K562 (cell line): Measurements from ENCODE around the gene DNER. TPM values are rescaled to one million over a fixed set of nuclear protein-coding genes. Genes with fewer than 3 reads are reported as not detected.

Experiments
- ATAC-seq: fragments of 200-7000 bp; cut with Tn5 transposase; 3 replicates; pipeline ENCODE4 v1.9.1; 2020; ENCODE audit warnings: moderate library complexity
- BruUV-seq: library from RNA; stranded (reverse); fragments of 400-500 nt; replicated peaks from 2 replicates; lab custom pipeline; 2021; lab: Mats Ljungman, UMichigan
- CTCF ChIA-PET: fragments of 300-600 bp; formaldehyde crosslinking; extraction: SDS; loops from one replicate; lab custom pipeline; 2021; ENCODE audit warnings: low intra/inter-chr PET ratio; lab: Yijun Ruan, JAX
- POLR2A ChIA-PET: fragments of 300-600, 350-650 bp; sonication (Branson Sonifier 250); formaldehyde crosslinking; extraction: SDS; loops from one replicate; lab custom pipeline; 2021; ENCODE audit warnings: antibody characterized with exemption, inconsistent platforms; lab: Yijun Ruan, JAX
- DNase-seq, 4 experiments: peaks; one replicate each; pipeline versions ENCODE4 v3.0.0 to v3.0.0-alpha.2; 2011 to 2018; ENCODE audit warnings: low spot score in 3 of 4, mixed read lengths in 3 of 4; ENCODE audit errors: extremely low read depth in 1 of 4
- FAIRE-seq: peaks from 2 replicates; lab custom pipeline; 2011; peaks lifted over from hg19 to GRCh38; lab: Jason Lieb, UNC
- H2AFZ ChIP-seq: 2 replicates; pipeline ENCODE4 v1.6.0; 2011; ENCODE audit warnings: low read depth, low read length, control low read depth, inconsistent platforms
- H3K27ac ChIP-seq: fragments of 200-600 bp; 3 replicates; pipeline ENCODE4 v1.8.0; 2011; ENCODE audit warnings: low read depth, mild to moderate bottlenecking, control low read depth, inconsistent platforms, low read length, moderate library complexity, mixed read lengths; ENCODE audit errors: extremely low read depth
- H3K27me3 ChIP-seq, 2 experiments: fragments of 300-600 bp in 1 of 2; 2 replicates in 1 of 2; 3 replicates in 1 of 2; pipeline versions ENCODE4 v1.6.0 to v1.8.0; 2011; ENCODE audit warnings: inconsistent platforms in 2 of 2, low read length in 2 of 2, mild to moderate bottlenecking in 1 of 2, mixed read lengths in 1 of 2, moderate library complexity in 1 of 2; ENCODE audit not compliant: control insufficient read depth in 2 of 2, insufficient read depth in 2 of 2
- H3K36me3 ChIP-seq: fragments of 300-600 bp; 3 replicates; pipeline ENCODE4 v1.8.0; 2011; ENCODE audit warnings: mild to moderate bottlenecking, low read length, inconsistent platforms; ENCODE audit not compliant: control insufficient read depth, insufficient read depth
- H3K4me1 ChIP-seq, 2 experiments: fragments of 200-600 bp in 1 of 2; replicated peaks in 1 of 2; 2 replicates in 1 of 2; 3 replicates in 1 of 2; pipeline versions ENCODE4 v1.5.1 to v1.8.0; 2011; ENCODE audit warnings: inconsistent platforms in 2 of 2, low read length in 2 of 2, mild to moderate bottlenecking in 1 of 2, mixed read lengths in 1 of 2, moderate library complexity in 1 of 2; ENCODE audit not compliant: control insufficient read depth in 2 of 2, insufficient read depth in 2 of 2
- H3K4me2 ChIP-seq: 2 replicates; pipeline ENCODE4 v1.6.1; 2011; ENCODE audit warnings: low read length, control low read depth, inconsistent platforms, mixed read lengths; ENCODE audit not compliant: insufficient read depth
- H3K4me3 ChIP-seq: fragments of 200-600 bp; sonication (generic), shearing (Covaris generic); 2 replicates; pipeline ENCODE4 v1.5.1; 2016; ENCODE audit warnings: control low read depth, inconsistent platforms
- H3K79me2 ChIP-seq: fragments of 200-600 bp; 3 replicates; pipeline ENCODE4 v1.8.0; 2011; ENCODE audit warnings: low read length, inconsistent platforms; ENCODE audit not compliant: control insufficient read depth, insufficient read depth
- H3K9ac ChIP-seq, 2 experiments: 2 replicates each; pipeline versions ENCODE4 v1.6.0 to v1.6.1; 2011; ENCODE audit warnings: low read depth in 2 of 2, low read length in 2 of 2, control low read depth in 1 of 2, inconsistent platforms in 1 of 2, mild to moderate bottlenecking in 1 of 2, mixed read lengths in 1 of 2; ENCODE audit not compliant: insufficient read depth in 1 of 2
- H3K9me1 ChIP-seq: one replicate; pipeline ENCODE4 v1.6.0; 2011; ENCODE audit warnings: inconsistent platforms, mild to moderate bottlenecking, low read length, moderate library complexity; ENCODE audit not compliant: control insufficient read depth, insufficient read depth
- H3K9me3 ChIP-seq: replicated peaks from 2 replicates; pipeline ENCODE4 v1.5.1; 2011; ENCODE audit warnings: low read depth, low read length, inconsistent platforms; ENCODE audit not compliant: control insufficient read depth, insufficient read depth
- H4K20me1 ChIP-seq: replicated peaks from 2 replicates; pipeline ENCODE4 v1.6.1; 2011; ENCODE audit warnings: low read length, inconsistent platforms, mixed read lengths; ENCODE audit not compliant: control insufficient read depth, insufficient read depth
- RREB1 ChIP-seq: fragments of 250-450 bp; sonication (Bioruptor Pico); IDR thresholded peaks from 2 replicates; pipeline ENCODE4 v1.4.0; 2020
- ZNF696 ChIP-seq: fragments of 250-450 bp; sonication (Bioruptor Pico); conservative IDR thresholded peaks from 2 replicates; pipeline ENCODE4 v1.4.0; 2020; ENCODE audit warnings: mild to moderate bottlenecking, moderate library complexity
- in situ Hi-C: fragments of 300-500 bp; cut with MboI; formaldehyde crosslinking; loops from 4 replicates; pipeline ENCODE4 v1.15.0; 2018; ENCODE audit warnings: inconsistent platforms, mixed read lengths
- intact Hi-C: fragments of 100-400 bp; cut with micrococcal nuclease; formaldehyde crosslinking; loops from 2 replicates; pipeline ENCODE4 v1.14.2; 2022
- polyA plus RNA-seq, 8 experiments: library from polyadenylated mRNA; depleted of rRNA in 4 of 8; stranded (reverse) in 5 of 8; unstranded in 3 of 8; fragments of >200 nt; fragmentation: Nextera tagmentation in 2 of 8; fragmentation: Illumina TruSeq in 1 of 8; extraction: Ambion mirVana in 2 of 8; extraction: Trizol in 1 of 8; gene quantifications; 2 replicates each; pipeline versions ENCODE4 v1.2.1 to v1.2.3, GENCODE V29; 2011 to 2014; ENCODE audit warnings: inconsistent platforms in 1 of 8, missing spikeins in 1 of 8
- total RNA-seq, 7 experiments: library from RNA; depleted of rRNA in 6 of 7; stranded (reverse); fragments of >200 nt in 6 of 7; fragmentation: Illumina TruSeq in 2 of 7; extraction: Trizol in 2 of 7; gene quantifications; 2 replicates each; pipeline versions ENCODE4 v1.2.1 to v1.2.3, GENCODE V29; 2011 to 2021; ENCODE audit warnings: low replicate concordance in 1 of 7

The DNER gene
- total and polyA plus RNA-seq, 9 of the 15 experiments (the other 6 are each of a cell fraction or from before 2014, with no cell fraction given) = not detected

- TF ChIP-seq RREB1 (CRISPR knock-in tag) = no peak
- TF ChIP-seq ZNF696 (CRISPR knock-in tag) = no peak
- TF ChIP-seq, all 486 proteins: peak for 0
- no peak overlapping the region for H3K9ac ChIP-seq
These were observed 192.8 kb downstream of the DNER start for GRCh38 chr2:229521576-229521975.

More at GRCh38 chr2:229521576-229521975, 192.8 kb downstream of the DNER start:
- Histone ChIP-seq H3K79me2 (no peaks in the 10 kb centered on the region), H3K27ac (no peak overlapping the region), H3K4me3 (no peak overlapping the region), H2AFZ (no peak overlapping the region), H3K36me3 (no peaks in the 10 kb centered on the region), H3K9me1 (no peaks in the 10 kb centered on the region), H4K20me1 (no peaks in the 10 kb centered on the region), H3K4me2 (no peak overlapping the region), H3K27me3 (no peaks in the 10 kb centered on the region), H3K4me1 (no peaks in the 10 kb centered on the region), H3K9me3 (no peaks in the 10 kb centered on the region)
- intact Hi-C loops = no loop called here
- POLR2A ChIA-PET = no interaction called here
- DNase-seq = no peak
- CTCF ChIA-PET = no interaction called here
- in situ Hi-C loops = no loop called here
- ATAC-seq = no peak
- BruUV-seq = no TSS peak
- no peak for FAIRE-seq
